Naive thymus-derived CD4-positive, alpha-beta T cell (primary cell): Measurements from ENCODE around the gene SLC12A3. TPM values are rescaled to one million over a fixed set of nuclear protein-coding genes. Genes with fewer than 3 reads are reported as not detected.
A peak's percentile ranks its signal among the peaks of the same experiment; 100 is the strongest.

ENCODE experiments used
- ATAC-seq: fragments of 150-1000 bp; cut with Tn5 transposase; 2 replicates; pipeline ENCODE4 v1.10.0; 2021; ENCODE audit warnings: mild to moderate bottlenecking, moderate library complexity
- CTCF ChIA-PET: fragments of 350-600 bp; sonication (Branson Sonifier 250); formaldehyde crosslinking; loops from one replicate; lab custom pipeline; 2021; ENCODE audit warnings: antibody characterized with exemption; lab: Charles Lee
- POLR2A ChIA-PET: fragments of 350-600 bp; sonication (Branson Sonifier 250); formaldehyde crosslinking; loops from one replicate; lab custom pipeline; 2021; ENCODE audit warnings: antibody characterized with exemption, inconsistent platforms; lab: Charles Lee
- DNase-seq, 9 donors: peaks; one replicate each; pipeline versions ENCODE4 v3.0.0 to v3.0.0-alpha.2; 2020 to 2022; ENCODE audit warnings: mixed read lengths in 1 of 9
- H3K27ac ChIP-seq: one replicate; pipeline ENCODE4 v1.7.0; 2013; ENCODE audit warnings: mild to moderate bottlenecking, low read depth, low read length, moderate library complexity
- H3K27me3 ChIP-seq, 2 donors: one replicate each; pipeline ENCODE4 v1.7.0; 2013; ENCODE audit warnings: low read length in 2 of 2, mild to moderate bottlenecking in 2 of 2, moderate library complexity in 2 of 2; ENCODE audit not compliant: control insufficient read depth in 2 of 2, insufficient read depth in 2 of 2
- H3K36me3 ChIP-seq, 3 experiments: 1 replicate in 2 of 3; 2 replicates in 1 of 3; pipeline ENCODE4 v1.7.0; 2013; ENCODE audit warnings: low read length in 3 of 3, mild to moderate bottlenecking in 3 of 3, moderate library complexity in 1 of 3; ENCODE audit not compliant: insufficient read depth in 3 of 3, control insufficient read depth in 2 of 3
- H3K4me1 ChIP-seq, 2 donors: one replicate each; pipeline ENCODE4 v1.7.0; 2013; ENCODE audit warnings: low read length in 2 of 2, mild to moderate bottlenecking in 2 of 2, moderate library complexity in 1 of 2; ENCODE audit not compliant: control insufficient read depth in 2 of 2, insufficient read depth in 2 of 2
- H3K4me3 ChIP-seq: 2 replicates; pipeline ENCODE4 v1.7.0; 2013; ENCODE audit warnings: mild to moderate bottlenecking, low read length
- H3K9me3 ChIP-seq, 3 experiments: 1 replicate in 2 of 3; 2 replicates in 1 of 3; pipeline ENCODE4 v1.7.0; 2013; ENCODE audit warnings: low read length in 3 of 3; ENCODE audit not compliant: control insufficient read depth in 2 of 3
- H3K27ac Mint-ChIP-seq, 9 donors: one replicate each; pipeline ENCODE4 v1.8.0; 2020 to 2022; ENCODE audit warnings: mixed read lengths in 9 of 9, mild to moderate bottlenecking in 8 of 9, moderate library complexity in 5 of 9, inconsistent platforms in 2 of 9
- H3K27me3 Mint-ChIP-seq, 5 donors: one replicate each; pipeline ENCODE4 v1.8.0; 2021 to 2022; ENCODE audit warnings: mixed read lengths in 5 of 5, mild to moderate bottlenecking in 1 of 5
- H3K36me3 Mint-ChIP-seq, 5 donors: one replicate each; pipeline ENCODE4 v1.8.0; 2020 to 2022; ENCODE audit warnings: mixed read lengths in 5 of 5, mild to moderate bottlenecking in 3 of 5, inconsistent platforms in 1 of 5
- H3K4me1 Mint-ChIP-seq, 7 donors: one replicate each; pipeline ENCODE4 v1.8.0; 2020 to 2022; ENCODE audit warnings: mixed read lengths in 7 of 7, mild to moderate bottlenecking in 3 of 7, inconsistent platforms in 1 of 7
- H3K4me3 Mint-ChIP-seq, 10 donors: one replicate each; pipeline ENCODE4 v1.8.0; 2020 to 2022; ENCODE audit warnings: mild to moderate bottlenecking in 10 of 10, mixed read lengths in 10 of 10, moderate library complexity in 6 of 10, inconsistent platforms in 2 of 10
- H3K9me3 Mint-ChIP-seq, 11 donors: one replicate each; pipeline ENCODE4 v1.8.0; 2020 to 2022; ENCODE audit warnings: mixed read lengths in 11 of 11, mild to moderate bottlenecking in 4 of 11, inconsistent platforms in 1 of 11, moderate library complexity in 1 of 11
- intact Hi-C, 2 donors: fragments of 100-400 bp; cut with micrococcal nuclease; formaldehyde crosslinking; loops; one replicate each; pipeline ENCODE4 v1.15.1; 2023
- polyA plus RNA-seq, 2 donors: library from polyadenylated mRNA; unstranded; fragments of 300-500 nt; fragmentation: Illumina TruSeq; gene quantifications; one replicate each; pipeline ENCODE4 v1.2.3, GENCODE V29; 2021
- total RNA-seq, 6 experiments: library from RNA in 5 of 6; stranded (reverse) in 5 of 6; gene quantifications; 1 replicate in 5 of 6; 2 replicates in 1 of 6; pipeline ENCODE4 v1.2.3 and lab custom pipeline; 2021 to 2026

SLC12A3 gene
- total and polyA plus RNA-seq, 7 experiments from 2014 or later, result 0.08 to 0.49 TPM; not detected in 5

- Histone ChIP-seq H3K27ac (no peak overlapping the region), H3K4me3 (no peak overlapping the region), H3K4me1 (no peaks in the 10 kb centered on the region), H3K27me3 (no peaks in the 10 kb centered on the region), H3K36me3 (no peaks in the 10 kb centered on the region), H3K9me3 (no peaks in the 10 kb centered on the region)
- intact Hi-C loops, result no loop called here
- ATAC-seq, result peak; percentile 63
- Mint-ChIP-seq H3K36me3 (no peaks in the 10 kb centered on the region), H3K27me3 (peaks cover 0 to 2% (median 0%) of the 10 kb centered on the region in 5 donors), H3K4me3 (no peak overlapping the region), H3K27ac (no peak overlapping the region), H3K9me3 (no peaks in the 10 kb centered on the region), H3K4me1 (no peaks in the 10 kb centered on the region)
- CTCF ChIA-PET, result no interaction called here
- POLR2A ChIA-PET, result no interaction called here
- DNase-seq, result no peak
These were observed 23.8 kb downstream of the SLC12A3 start for GRCh38 chr16:56888806-56889205.

GRCh38 chr16:56889206-56889605, 24.2 kb downstream of the SLC12A3 start:
- CTCF ChIA-PET, result no interaction called here
- no peak overlapping the region for H3K4me3 Mint-ChIP-seq

GRCh38 chr16:56891685-56892084, 26.7 kb downstream of the SLC12A3 start:
- Mint-ChIP-seq H3K27me3 (peaks cover 0 to 6% (median 0%) of the 10 kb centered on the region in 5 donors), H3K4me3 (no peak overlapping the region), H3K27ac (no peak overlapping the region), H3K9me3 (no peaks in the 10 kb centered on the region), H3K4me1 (no peaks in the 10 kb centered on the region), H3K36me3 (no peaks in the 10 kb centered on the region)
- Histone ChIP-seq H3K27me3 (no peaks in the 10 kb centered on the region), H3K9me3 (no peaks in the 10 kb centered on the region), H3K27ac (no peak overlapping the region), H3K4me1 (no peaks in the 10 kb centered on the region), H3K4me3 (no peak overlapping the region), H3K36me3 (no peaks in the 10 kb centered on the region)
- DNase-seq (no peak), ATAC-seq (no peak)
- intact Hi-C loops, result no loop called here
- POLR2A ChIA-PET, result no interaction called here
- CTCF ChIA-PET, result interaction anchor here (1.0 kb wide), 1 partner anchor 192 kb away, joined by 3 read pairs; no protein-coding TSS in a partner anchor

More at GRCh38 chr16:56889206-56889605, 24.2 kb downstream of the SLC12A3 start:
- intact Hi-C loops, result no loop called here
- H3K9me3 Mint-ChIP-seq, result no peaks in the 10 kb centered on the region
- Histone ChIP-seq H3K27ac (no peak overlapping the region), H3K27me3 (no peaks in the 10 kb centered on the region), H3K36me3 (no peaks in the 10 kb centered on the region), H3K4me1 (no peaks in the 10 kb centered on the region), H3K4me3 (no peak overlapping the region), H3K9me3 (no peaks in the 10 kb centered on the region)
- H3K36me3 Mint-ChIP-seq, result no peaks in the 10 kb centered on the region
- H3K27ac Mint-ChIP-seq, result no peak overlapping the region
- POLR2A ChIA-PET, result no interaction called here
- no peaks in the 10 kb centered on the region for H3K4me1 Mint-ChIP-seq
- H3K27me3 Mint-ChIP-seq, result peaks cover 0 to 2% (median 0%) of the 10 kb centered on the region in 5 donors
- ATAC-seq (no peak), DNase-seq (no peak)

GRCh38 chr16:56892705-56893104, 27.7 kb downstream of the SLC12A3 start:
- intact Hi-C loops, result no loop called here
- Mint-ChIP-seq H3K27ac (no peak overlapping the region), H3K9me3 (no peaks in the 10 kb centered on the region), H3K36me3 (no peaks in the 10 kb centered on the region), H3K4me3 (no peak overlapping the region), H3K4me1 (peaks cover 0 to 4% (median 0%) of the 10 kb centered on the region in 7 donors), H3K27me3 (peaks cover 0 to 6% (median 0%) of the 10 kb centered on the region in 5 donors)
- CTCF ChIA-PET, result no interaction called here
- Histone ChIP-seq H3K9me3 (no peaks in the 10 kb centered on the region), H3K36me3 (no peaks in the 10 kb centered on the region), H3K4me3 (no peak overlapping the region), H3K27ac (no peak overlapping the region), H3K4me1 (no peaks in the 10 kb centered on the region), H3K27me3 (no peaks in the 10 kb centered on the region)
- POLR2A ChIA-PET, result no interaction called here
- ATAC-seq (no peak), DNase-seq (no peak)

GRCh38 chr16:56894331-56894917, 29.4 kb downstream of the SLC12A3 start:
- POLR2A ChIA-PET, result no interaction called here
- H3K4me1 ChIP-seq, result peaks cover 6 to 7% of the 10 kb centered on the region in 2 donors
- H3K4me1 Mint-ChIP-seq, result peaks cover 7 to 15% (median 9%) of the 10 kb centered on the region in 7 donors

GRCh38 chr16:56895813-56896212, 30.8 kb downstream of the SLC12A3 start:
- Histone ChIP-seq H3K27ac (no peak overlapping the region), H3K36me3 (no peaks in the 10 kb centered on the region), H3K4me1 (peaks cover 7 to 8% of the 10 kb centered on the region in 2 donors), H3K9me3 (no peaks in the 10 kb centered on the region), H3K27me3 (no peaks in the 10 kb centered on the region), H3K4me3 (no peak overlapping the region)
- Mint-ChIP-seq H3K4me3 (no peak overlapping the region), H3K27me3 (peaks cover 0 to 15% (median under 1%) of the 10 kb centered on the region in 5 donors), H3K27ac (peak overlapping the region in 1 of 9 donors; percentile 5), H3K9me3 (no peaks in the 10 kb centered on the region), H3K4me1 (peaks cover 8 to 24% (median 17%) of the 10 kb centered on the region in 7 donors), H3K36me3 (no peaks in the 10 kb centered on the region)
- intact Hi-C loops, result no loop called here
- ATAC-seq (no peak), DNase-seq (no peak)
- POLR2A ChIA-PET, result no interaction called here
- CTCF ChIA-PET, result no interaction called here

More at GRCh38 chr16:56894331-56894917, 29.4 kb downstream of the SLC12A3 start:
- Histone ChIP-seq H3K9me3 (no peaks in the 10 kb centered on the region), H3K27me3 (no peaks in the 10 kb centered on the region), H3K36me3 (no peaks in the 10 kb centered on the region), H3K27ac (no peak overlapping the region), H3K4me3 (no peak overlapping the region)
- Mint-ChIP-seq H3K9me3 (no peaks in the 10 kb centered on the region), H3K27me3 (peaks cover 0 to 9% (median 0%) of the 10 kb centered on the region in 5 donors), H3K27ac (no peak overlapping the region), H3K36me3 (no peaks in the 10 kb centered on the region), H3K4me3 (no peak overlapping the region)
- intact Hi-C loops, result no loop called here
- CTCF ChIA-PET, result no interaction called here
- no peak for DNase-seq
- no peak for ATAC-seq

GRCh38 chr16:56896244-56896643, 31.2 kb downstream of the SLC12A3 start:
- Histone ChIP-seq H3K27me3 (no peaks in the 10 kb centered on the region), H3K4me1 (peaks cover 7 to 8% of the 10 kb centered on the region in 2 donors), H3K27ac (no peak overlapping the region), H3K36me3 (no peaks in the 10 kb centered on the region), H3K4me3 (no peak overlapping the region), H3K9me3 (no peaks in the 10 kb centered on the region)
- no peak for ATAC-seq
- ChIA-PET CTCF (no interaction called here), POLR2A (interaction anchor here (0.7 kb wide), 1 partner anchor 449 kb away, joined by 3 read pairs; no protein-coding TSS in a partner anchor)
- intact Hi-C loops, result no loop called here
- Mint-ChIP-seq H3K27me3 (peaks cover 0 to 18% (median 3%) of the 10 kb centered on the region in 5 donors), H3K4me1 (peaks cover 8 to 24% (median 18%) of the 10 kb centered on the region in 7 donors), H3K4me3 (no peak overlapping the region), H3K27ac (peak overlapping the region in 1 of 9 donors; percentile 5), H3K36me3 (no peaks in the 10 kb centered on the region), H3K9me3 (no peaks in the 10 kb centered on the region)
- no peak for DNase-seq
